ENCODE data around the gene RPL11. TPM values are rescaled to one million over a fixed set of nuclear protein-coding genes. Genes with fewer than 3 reads are reported as not detected.

The RPL11 gene
- total and polyA plus RNA-seq, 2 experiments from 2014 or later, result 444 to 555 TPM

DNA sequence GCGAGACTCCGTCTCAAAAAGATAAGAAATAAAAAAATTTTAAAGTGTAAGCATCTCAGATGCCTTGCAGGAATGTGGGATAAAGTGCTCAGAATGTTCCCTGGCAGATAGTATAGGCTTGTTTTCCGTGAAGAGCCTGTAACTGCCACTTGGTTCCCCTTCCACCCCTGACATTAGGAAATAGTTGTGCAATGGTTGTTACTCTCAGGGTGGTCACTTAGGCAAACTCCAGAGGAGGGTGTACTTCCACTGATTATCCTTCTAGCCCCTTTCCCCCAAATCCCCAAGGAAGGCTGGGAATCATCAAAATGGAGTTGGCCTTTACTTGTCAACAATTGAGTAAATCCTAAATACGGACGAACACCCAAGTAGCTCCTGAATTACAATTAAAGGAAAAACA lies 10.4 kb downstream of the RPL11 start:
- Histone ChIP-seq H3K4me1 (ENCODE audit: insufficient read depth) (peaks cover 14% of the 10 kb centered on the region; the same call in 1 of the 2 replicates), H3K9me3 (ENCODE audit: low read depth) (no peaks in the 10 kb centered on the region), H2AFZ (no peak overlapping the region), H4K20me1 (ENCODE audit: insufficient read depth) (peaks cover 5% of the 10 kb centered on the region; the same call in 1 of the 2 replicates), H3K9me2 (ENCODE audit: insufficient read depth) (no peaks in the 10 kb centered on the region), H3K4me3 (no peak overlapping the region), H3K27me3 (replicated peaks; ENCODE audit: insufficient read depth) (no peaks in the 10 kb centered on the region), H3K9ac (no peak overlapping the region), H3K36me3 (ENCODE audit: low read depth) (peaks cover 69% of the 10 kb centered on the region), H3K4me2 (ENCODE audit: unreplicated experiment) (no peak overlapping the region), H3F3A (ENCODE audit: insufficient read depth) (peaks cover 27% of the 10 kb centered on the region; the same call in 1 of the 2 replicates), H3K27ac (no peak overlapping the region), H3K79me2 (ENCODE audit: insufficient read depth) (peaks cover 97% of the 10 kb centered on the region)
- WGBS, 2 experiments (ENCODE audit: low coverage in 1 of 2, low lambda C conversion rate in 2 of 2, missing lambda C conversion rate in 2 of 2), result 83 to 85% methylated on average over 5 of the region's 5 CpGs
- in situ Hi-C loops (cut with MboI), result no loop called here
- DNase-seq, result no peak
- no peak for TF ChIP-seq EZH2 (IDR thresholded peaks at IDR 0.05; ENCODE audit: insufficient read depth, poor library complexity, severe bottlenecking)

DNA sequence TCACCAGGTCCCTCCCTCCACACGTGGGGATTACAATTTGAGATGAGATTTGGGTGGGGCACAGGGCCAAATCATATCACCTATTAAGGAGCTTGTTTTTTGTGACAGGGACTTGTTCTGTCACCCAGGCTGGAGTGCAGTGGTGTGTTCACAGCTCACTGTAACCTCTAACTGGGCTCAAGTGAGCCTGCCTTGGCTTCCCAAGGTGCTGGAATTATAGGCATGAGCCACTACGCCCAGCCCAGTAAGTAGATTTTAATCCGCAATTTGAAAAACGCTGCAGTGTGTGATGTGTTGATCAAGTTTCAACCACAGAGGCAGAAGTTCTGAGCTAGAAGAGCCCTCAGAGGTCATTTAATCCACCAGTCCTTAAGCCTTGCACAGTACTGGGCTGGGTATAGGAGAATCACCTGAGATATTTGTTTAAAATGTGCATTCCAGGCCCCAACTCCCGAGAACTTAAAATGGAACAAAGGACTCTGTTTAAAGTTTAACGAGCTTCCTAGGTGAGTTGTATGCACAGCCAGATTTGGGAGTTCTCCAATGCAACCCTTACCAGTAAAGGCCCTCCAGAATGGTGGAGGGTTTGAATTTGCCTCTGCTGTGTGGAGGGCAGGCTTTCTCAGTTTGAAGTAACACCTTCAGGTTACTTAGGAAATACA lies 13.4 kb downstream of the RPL11 start:
- in situ Hi-C loops (cut with MboI), result no loop called here
- peaks cover 13% of the 10 kb centered on the region; the same call in 1 of the 2 replicates for H3F3A ChIP-seq (ENCODE audit: insufficient read depth)
- H3K36me3 ChIP-seq (ENCODE audit: low read depth), result peaks cover 42% of the 10 kb centered on the region
- H3K4me1 ChIP-seq (ENCODE audit: insufficient read depth), result no peaks in the 10 kb centered on the region
- DNase-seq, result no peak
- no peak overlapping the region for H2AFZ ChIP-seq
- H3K27ac ChIP-seq, result no peak overlapping the region
- H3K9me2 ChIP-seq (ENCODE audit: insufficient read depth), result no peaks in the 10 kb centered on the region
- no peaks in the 10 kb centered on the region for H3K27me3 ChIP-seq (replicated peaks; ENCODE audit: insufficient read depth)
- peaks cover 5% of the 10 kb centered on the region; the same call in 1 of the 2 replicates for H4K20me1 ChIP-seq (ENCODE audit: insufficient read depth)
- no peak overlapping the region for H3K9ac ChIP-seq
- H3K9me3 ChIP-seq (ENCODE audit: low read depth), result no peaks in the 10 kb centered on the region
- no peak overlapping the region for H3K4me3 ChIP-seq
- 77 to 84% methylated on average over 6 of the region's 6 CpGs for WGBS, 2 experiments (ENCODE audit: low coverage in 1 of 2, low lambda C conversion rate in 2 of 2, missing lambda C conversion rate in 2 of 2)
- H3K79me2 ChIP-seq (ENCODE audit: insufficient read depth), result peaks cover 94% of the 10 kb centered on the region
- TF ChIP-seq EZH2phosphoT487 (IDR thresholded peaks at IDR 0.05; ENCODE audit: insufficient read depth, low read depth) (no peak), EZH2 (IDR thresholded peaks at IDR 0.05; ENCODE audit: insufficient read depth, poor library complexity, severe bottlenecking) (no peak)
- no peak overlapping the region for H3K4me2 ChIP-seq (ENCODE audit: unreplicated experiment)

DNA sequence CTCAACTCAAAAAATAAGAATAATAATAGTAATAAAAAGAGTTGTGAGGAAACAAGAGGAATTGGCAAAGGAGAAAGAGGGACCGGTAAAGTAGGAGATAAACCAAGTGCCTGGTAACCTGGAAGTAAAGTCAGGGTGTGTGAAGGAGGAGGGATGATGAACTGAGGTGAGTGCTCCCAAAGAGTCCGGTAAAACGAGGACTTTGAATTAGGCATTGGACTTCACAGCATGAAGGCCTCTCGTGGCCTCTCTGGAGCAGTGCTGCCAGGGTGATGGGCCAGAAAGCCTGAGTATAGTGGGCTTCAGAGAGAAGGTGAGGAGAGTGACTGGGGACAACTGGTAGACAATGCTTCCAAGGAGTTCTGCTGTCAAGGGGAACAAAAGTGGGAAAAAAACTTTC lies 17.6 kb downstream of the RPL11 start:
- Histone ChIP-seq H3F3A (ENCODE audit: insufficient read depth) (no peaks in the 10 kb centered on the region), H3K9ac (no peak overlapping the region), H3K27ac (no peak overlapping the region), H3K9me3 (ENCODE audit: low read depth) (no peaks in the 10 kb centered on the region), H3K27me3 (replicated peaks; ENCODE audit: insufficient read depth) (no peaks in the 10 kb centered on the region), H3K36me3 (ENCODE audit: low read depth) (peaks cover 12% of the 10 kb centered on the region; the same call in 1 of the 2 replicates), H3K4me2 (ENCODE audit: unreplicated experiment) (no peak overlapping the region), H3K4me3 (no peak overlapping the region), H3K79me2 (ENCODE audit: insufficient read depth) (peaks cover 98% of the 10 kb centered on the region), H3K9me2 (ENCODE audit: insufficient read depth) (no peaks in the 10 kb centered on the region), H4K20me1 (ENCODE audit: insufficient read depth) (0 out of 2 replicates have a peak, but pooled peaks cover 3% of the 10 kb centered on the region), H2AFZ (no peak overlapping the region), H3K4me1 (ENCODE audit: insufficient read depth) (no peaks in the 10 kb centered on the region)
- DNase-seq, result no peak
- no peak for TF ChIP-seq EZH2phosphoT487 (IDR thresholded peaks at IDR 0.05; ENCODE audit: insufficient read depth, low read depth)
- in situ Hi-C loops (cut with MboI), result no loop called here
- WGBS, 2 experiments (ENCODE audit: low coverage in 1 of 2, low lambda C conversion rate in 2 of 2, missing lambda C conversion rate in 2 of 2), result 87 to 90% methylated on average over 4 of the region's 4 CpGs

DNA sequence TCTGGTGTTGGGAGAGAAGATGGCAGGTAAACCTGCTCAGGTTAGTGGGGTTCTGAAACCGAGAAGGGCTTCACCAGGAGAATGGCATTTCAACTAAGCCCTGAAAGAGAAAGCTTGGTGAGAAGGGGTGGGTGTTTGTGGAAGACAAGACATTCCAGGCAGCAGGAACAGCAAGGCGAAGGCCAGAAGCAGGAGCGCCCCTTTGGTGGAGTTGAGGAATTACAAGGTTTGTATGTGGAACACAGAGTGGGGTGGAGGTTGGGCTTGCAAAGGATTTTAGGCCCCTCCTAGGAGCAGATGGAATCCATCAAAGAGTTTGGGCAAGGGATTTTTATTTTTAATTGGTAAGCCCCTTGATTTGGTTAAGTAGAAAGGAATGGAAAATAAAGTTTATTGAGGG lies 26.9 kb downstream of the RPL11 start:
- Histone ChIP-seq H2AFZ (no peak overlapping the region), H3K9me2 (ENCODE audit: insufficient read depth) (no peaks in the 10 kb centered on the region), H3K27ac (no peak overlapping the region), H3K9ac (no peak overlapping the region), H3K4me1 (ENCODE audit: insufficient read depth) (no peaks in the 10 kb centered on the region), H3K79me2 (ENCODE audit: insufficient read depth) (peaks cover 93% of the 10 kb centered on the region), H3F3A (ENCODE audit: insufficient read depth) (peaks cover 4% of the 10 kb centered on the region; the same call in 1 of the 2 replicates), H3K4me3 (no peak overlapping the region), H3K9me3 (ENCODE audit: low read depth) (no peaks in the 10 kb centered on the region), H4K20me1 (ENCODE audit: insufficient read depth) (peaks cover 3% of the 10 kb centered on the region; the same call in 1 of the 2 replicates), H3K4me2 (ENCODE audit: unreplicated experiment) (no peak overlapping the region), H3K36me3 (ENCODE audit: low read depth) (no peaks in the 10 kb centered on the region), H3K27me3 (replicated peaks; ENCODE audit: insufficient read depth) (no peaks in the 10 kb centered on the region)
- TF ChIP-seq EZH2 (IDR thresholded peaks at IDR 0.05; ENCODE audit: insufficient read depth, poor library complexity, severe bottlenecking) (no peak), EZH2phosphoT487 (IDR thresholded peaks at IDR 0.05; ENCODE audit: insufficient read depth, low read depth) (no peak)
- in situ Hi-C loops (cut with MboI), result no loop called here
- WGBS, 2 experiments (ENCODE audit: low coverage in 1 of 2, low lambda C conversion rate in 2 of 2, missing lambda C conversion rate in 2 of 2), result 38 to 40% methylated on average over 3 of the region's 3 CpGs
- peak; percentile 68 for DNase-seq
